Upper lobe of left lung (tissue), 4 donors: ENCODE data around the gene XPO5.

Experiments used
- EP300 ChIP-seq, 4 donors: sonication (generic); formaldehyde crosslinking; IDR thresholded peaks; one replicate each; pipeline ENCODE4 v1.5.1; 2017; ENCODE audit warnings: antibody characterized with exemption in 4 of 4, control low read depth in 2 of 4
- POLR2A ChIP-seq, 4 donors: fragments of 450-650 bp; IDR thresholded peaks; one replicate each; pipeline ENCODE4 v1.5.1; 2016 to 2017; ENCODE audit warnings: antibody characterized with exemption in 4 of 4, mild to moderate bottlenecking in 2 of 4
- POLR2AphosphoS5 ChIP-seq, 2 donors: sonication (generic); formaldehyde crosslinking; IDR thresholded peaks; one replicate each; pipeline ENCODE4 v1.5.1; 2017; ENCODE audit warnings: antibody characterized with exemption in 2 of 2
- TF ChIP-seq, protein P1 (sequence below), 6 experiments: fragments of 450-650 bp in 4 of 6; fragments of 200-600 bp in 2 of 6; sonication (generic) in 2 of 6; IDR thresholded peaks; one replicate each; pipeline ENCODE4 v1.5.1; 2016 to 2019; ENCODE audit warnings: antibody characterized with exemption in 6 of 6

DNA sequence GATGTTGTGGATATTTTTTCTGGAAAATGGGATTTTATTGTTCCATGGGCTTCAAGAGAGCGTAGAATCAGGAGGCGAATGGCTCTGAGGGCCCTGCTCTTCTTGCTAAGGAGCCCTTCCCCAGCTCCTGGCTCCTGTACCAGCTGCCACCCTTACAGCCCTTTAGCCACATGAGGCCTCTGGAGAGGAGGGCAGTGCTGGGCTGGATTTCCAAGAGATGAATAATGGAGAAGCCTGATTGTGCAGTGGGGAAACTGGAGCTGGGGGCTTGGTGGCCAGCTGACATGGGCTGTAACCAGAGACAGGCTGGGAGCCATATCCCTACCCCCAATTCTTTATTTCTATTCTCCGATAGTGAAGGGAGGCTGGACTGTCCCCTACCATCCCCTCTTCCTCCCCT is 74.9 kb downstream of the XPO5 start:
- TF ChIP-seq, protein P1, sequence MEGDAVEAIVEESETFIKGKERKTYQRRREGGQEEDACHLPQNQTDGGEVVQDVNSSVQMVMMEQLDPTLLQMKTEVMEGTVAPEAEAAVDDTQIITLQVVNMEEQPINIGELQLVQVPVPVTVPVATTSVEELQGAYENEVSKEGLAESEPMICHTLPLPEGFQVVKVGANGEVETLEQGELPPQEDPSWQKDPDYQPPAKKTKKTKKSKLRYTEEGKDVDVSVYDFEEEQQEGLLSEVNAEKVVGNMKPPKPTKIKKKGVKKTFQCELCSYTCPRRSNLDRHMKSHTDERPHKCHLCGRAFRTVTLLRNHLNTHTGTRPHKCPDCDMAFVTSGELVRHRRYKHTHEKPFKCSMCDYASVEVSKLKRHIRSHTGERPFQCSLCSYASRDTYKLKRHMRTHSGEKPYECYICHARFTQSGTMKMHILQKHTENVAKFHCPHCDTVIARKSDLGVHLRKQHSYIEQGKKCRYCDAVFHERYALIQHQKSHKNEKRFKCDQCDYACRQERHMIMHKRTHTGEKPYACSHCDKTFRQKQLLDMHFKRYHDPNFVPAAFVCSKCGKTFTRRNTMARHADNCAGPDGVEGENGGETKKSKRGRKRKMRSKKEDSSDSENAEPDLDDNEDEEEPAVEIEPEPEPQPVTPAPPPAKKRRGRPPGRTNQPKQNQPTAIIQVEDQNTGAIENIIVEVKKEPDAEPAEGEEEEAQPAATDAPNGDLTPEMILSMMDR (IDR thresholded peaks at IDR 0.05), result no peak
- TF ChIP-seq POLR2A (IDR thresholded peaks at IDR 0.05), result no peak
- no peak for TF ChIP-seq EP300 (IDR thresholded peaks at IDR 0.05)
- TF ChIP-seq POLR2AphosphoS5 (IDR thresholded peaks at IDR 0.05), result no peak
